HG03342 (cell line): ENCODE results near the gene ITGAV.
A peak's percentile ranks its signal among the peaks of the same experiment; 100 is the strongest.
"Not testable (repeated sequence)": the region's sequence is repeated elsewhere in the genome, so short reads cannot be mapped to it uniquely, and the experiment has no call there.

Experiments
- ATAC-seq: cut with Tn5 transposase; IDR thresholded peaks from one replicate; pipeline ENCODE4 v1.9.1; 2021; ENCODE audit warnings: mild to moderate bottlenecking, moderate library complexity; ENCODE audit not compliant: unreplicated experiment

Gene ITGAV

GRCh38 chr2:186589612-186590349 lies at the start of gene ITGAV:
ITGAV (plus strand) TSS chr2:186590056; CDS start chr2:186590339, 283 bp downstream.
- ATAC-seq, result peak; percentile 94

- no peak for ATAC-seq
Observed at GRCh38 chr2:186540941-186541340, 48.9 kb upstream of the ITGAV start.

GRCh38 chr2:186542002-186542401 lies 47.9 kb upstream of the ITGAV start:
- no peak for ATAC-seq

- ATAC-seq, result no peak
Observed at GRCh38 chr2:186543561-186544131, 46.2 kb upstream of the ITGAV start.

GRCh38 chr2:186544255-186544675 lies 45.6 kb upstream of the ITGAV start:
- no peak for ATAC-seq

- no peak for ATAC-seq
Observed at GRCh38 chr2:186546846-186547245, 43.0 kb upstream of the ITGAV start.

GRCh38 chr2:186551323-186552050 lies 38.4 kb upstream of the ITGAV start:
- ATAC-seq, result no peak

GRCh38 chr2:186554429-186554828 lies 35.4 kb upstream of the ITGAV start:
- ATAC-seq, result no peak

- no peak for ATAC-seq
Observed at GRCh38 chr2:186554850-186555671, 34.8 kb upstream of the ITGAV start.

GRCh38 chr2:186558512-186559276 lies 31.2 kb upstream of the ITGAV start:
- ATAC-seq, result no peak

- ATAC-seq, result peak; percentile 59
Observed at GRCh38 chr2:186559370-186559769, 30.5 kb upstream of the ITGAV start.

- peak; percentile 91 for ATAC-seq
Observed at GRCh38 chr2:186559848-186560247, 30.0 kb upstream of the ITGAV start.

- no peak for ATAC-seq
Observed at GRCh38 chr2:186560254-186560653, 29.6 kb upstream of the ITGAV start.

GRCh38 chr2:186561467-186562208 lies 28.2 kb upstream of the ITGAV start:
- no peak for ATAC-seq

- ATAC-seq, result no peak
Observed at GRCh38 chr2:186562209-186562578, 27.7 kb upstream of the ITGAV start.

- ATAC-seq, result not testable (repeated sequence)
Observed at GRCh38 chr2:186568600-186568999, 21.3 kb upstream of the ITGAV start.

- ATAC-seq, result not testable (repeated sequence)
Observed at GRCh38 chr2:186569127-186569526, 20.7 kb upstream of the ITGAV start.

- no peak for ATAC-seq
Observed at GRCh38 chr2:186569897-186570296, 20.0 kb upstream of the ITGAV start.

- no peak for ATAC-seq
Observed at GRCh38 chr2:186570604-186571003, 19.3 kb upstream of the ITGAV start.

- ATAC-seq, result no peak
Observed at GRCh38 chr2:186572705-186573104, 17.2 kb upstream of the ITGAV start.
